Endothelial cell of umbilical vein (primary cell): ENCODE measurements around the gene NT5DC4. TPM values are rescaled to one million over a fixed set of nuclear protein-coding genes. Genes with fewer than 3 reads are reported as not detected.

Experiments used
- BruUV-seq: library from RNA; stranded (reverse); fragments of 400-500 nt; replicated peaks from 2 replicates; lab custom pipeline; 2021; lab: Mats Ljungman, UMichigan
- CTCF ChIA-PET: fragments of 300-600, 350-600 bp; sonication (Branson Sonifier 250); formaldehyde crosslinking; loops from one replicate; lab custom pipeline; 2021; ENCODE audit warnings: antibody characterized with exemption, inconsistent platforms; lab: Charles Lee
- POLR2A ChIA-PET: fragments of 300-600, 350-600 bp; sonication (Branson Sonifier 250); formaldehyde crosslinking; loops from one replicate; lab custom pipeline; 2021; ENCODE audit warnings: antibody characterized with exemption, inconsistent platforms; lab: Charles Lee
- DNase-seq: peaks from one replicate; pipeline ENCODE4 v3.0.0-alpha.2; 2011; ENCODE audit warnings: low read depth, low spot score
- FAIRE-seq: peaks from 2 replicates; lab custom pipeline; 2011; peaks lifted over from hg19 to GRCh38; lab: Jason Lieb, UNC
- H2AFZ ChIP-seq: 2 replicates; pipeline ENCODE4 v1.6.0; 2012; ENCODE audit warnings: low read depth, low read length, control low read depth, inconsistent platforms
- H3K27ac ChIP-seq: 2 replicates; pipeline ENCODE4 v1.5.1; 2011; ENCODE audit warnings: low read depth, mild to moderate bottlenecking, control low read depth, low read length, moderate library complexity; ENCODE audit not compliant: insufficient read depth
- H3K27me3 ChIP-seq, 2 experiments: 2 replicates each; pipeline versions ENCODE4 v1.6.0 to v1.6.1; 2011; ENCODE audit warnings: low read length in 2 of 2, mixed read lengths in 1 of 2; ENCODE audit not compliant: control insufficient read depth in 2 of 2, insufficient read depth in 2 of 2
- H3K36me3 ChIP-seq, 2 experiments: 2 replicates in 1 of 2; 3 replicates in 1 of 2; pipeline ENCODE4 v1.5.1; 2011; ENCODE audit warnings: low read length in 2 of 2, mild to moderate bottlenecking in 1 of 2, moderate library complexity in 1 of 2; ENCODE audit not compliant: control insufficient read depth in 2 of 2, insufficient read depth in 2 of 2; ENCODE audit errors: extremely low read depth in 1 of 2
- H3K4me1 ChIP-seq: 3 replicates; pipeline ENCODE4 v1.5.1; 2011; ENCODE audit warnings: mild to moderate bottlenecking, low read length; ENCODE audit not compliant: control insufficient read depth, insufficient read depth; ENCODE audit errors: extremely low read depth
- H3K4me2 ChIP-seq: 2 replicates; pipeline ENCODE4 v1.6.1; 2011; ENCODE audit warnings: low read length, control low read depth, mixed read lengths; ENCODE audit not compliant: insufficient read depth
- H3K4me3 ChIP-seq, 3 experiments: fragments of 200-600 bp in 1 of 3; sonication (generic), shearing (Covaris generic) in 1 of 3; replicated peaks in 1 of 3; 2 replicates each; pipeline ENCODE4 v1.5.1; 2011 to 2016; ENCODE audit warnings: control low read depth in 3 of 3, low read length in 3 of 3, mild to moderate bottlenecking in 2 of 3, inconsistent platforms in 1 of 3, low read depth in 1 of 3, moderate library complexity in 1 of 3; ENCODE audit not compliant: insufficient read depth in 1 of 3
- H3K79me2 ChIP-seq: 2 replicates; pipeline ENCODE4 v1.6.0; 2012; ENCODE audit warnings: low read length, inconsistent platforms; ENCODE audit not compliant: control insufficient read depth, insufficient read depth
- H3K9ac ChIP-seq: replicated peaks from 2 replicates; pipeline ENCODE3; 2011; ENCODE audit warnings: low read length, control low read depth; ENCODE audit not compliant: insufficient read depth; ENCODE audit errors: extremely low read depth
- H3K9me1 ChIP-seq: replicated peaks from 3 replicates; pipeline ENCODE4 v1.6.0; 2011; ENCODE audit warnings: mild to moderate bottlenecking, low read length; ENCODE audit not compliant: control insufficient read depth, insufficient read depth; ENCODE audit errors: extremely low read depth
- H3K9me3 ChIP-seq: replicated peaks from 2 replicates; pipeline ENCODE4 v1.5.1; 2012; ENCODE audit warnings: low read length, inconsistent platforms; ENCODE audit not compliant: control insufficient read depth, insufficient read depth
- H4K20me1 ChIP-seq: replicated peaks from 2 replicates; pipeline ENCODE3; 2011; ENCODE audit warnings: mild to moderate bottlenecking, low read length; ENCODE audit not compliant: control insufficient read depth, insufficient read depth; ENCODE audit errors: extremely low read depth
- EZH2 ChIP-seq: IDR thresholded peaks from 2 replicates; pipeline ENCODE4 v1.6.1; 2012; ENCODE audit warnings: borderline replicate concordance, low read depth, mild to moderate bottlenecking, moderate library complexity, low read length, inconsistent platforms; ENCODE audit not compliant: severe bottlenecking
- JUN ChIP-seq: IDR thresholded peaks from 2 replicates; pipeline ENCODE4 v1.6.1; 2011; ENCODE audit warnings: borderline replicate concordance, low read depth; ENCODE audit not compliant: insufficient read length, insufficient read depth
- POLR2A ChIP-seq: IDR thresholded peaks from 2 replicates; pipeline ENCODE4 v1.6.1; 2012; ENCODE audit warnings: low read depth, mild to moderate bottlenecking, control low read depth, low read length
- dilution Hi-C: fragments of 300-500 bp; cut with MboI; formaldehyde crosslinking; loops from one replicate; pipeline ENCODE4 v1.15.0; 2019; ENCODE audit warnings: low sequenced_read_pairs; ENCODE audit not compliant: extremely low pct_ligation_motif_present
- intact Hi-C: fragments of 100-400 bp; cut with micrococcal nuclease; formaldehyde crosslinking; loops from one replicate; pipeline ENCODE4 v1.10.0; 2022
- polyA plus RNA-seq, 4 experiments: library from polyadenylated mRNA; depleted of rRNA in 3 of 4; stranded (reverse) in 3 of 4; unstranded in 1 of 4; fragments of >200 nt; gene quantifications; 2 replicates each; pipeline versions ENCODE4 v1.2.1 to v1.2.3, GENCODE V29; 2011 to 2012; ENCODE audit warnings: missing spikeins in 1 of 4
- total RNA-seq: library from RNA; stranded (reverse); gene quantifications from 2 replicates; pipeline ENCODE4 v1.2.3, GENCODE V29; 2021
- TF ChIP-seq, protein P1 (sequence below): IDR thresholded peaks from 2 replicates; pipeline ENCODE4 v1.6.1; 2011; ENCODE audit not compliant: insufficient read depth, insufficient read length
- TF ChIP-seq, protein P2 (sequence below), 2 donors: IDR thresholded peaks; 1 replicate in 1 of 2; 2 replicates in 1 of 2; pipeline ENCODE4 v1.5.1; 2011; ENCODE audit warnings: low read length in 2 of 2, mild to moderate bottlenecking in 2 of 2, moderate library complexity in 2 of 2, control low read depth in 1 of 2, inconsistent platforms in 1 of 2, low read depth in 1 of 2; ENCODE audit not compliant: insufficient read depth in 1 of 2; ENCODE audit errors: extremely low read depth in 1 of 2

The NT5DC4 gene
- total and polyA plus RNA-seq, 2 donors (not counting 3 experiments of a cell fraction or from before 2014, with no cell fraction given), result not detected

DNA sequence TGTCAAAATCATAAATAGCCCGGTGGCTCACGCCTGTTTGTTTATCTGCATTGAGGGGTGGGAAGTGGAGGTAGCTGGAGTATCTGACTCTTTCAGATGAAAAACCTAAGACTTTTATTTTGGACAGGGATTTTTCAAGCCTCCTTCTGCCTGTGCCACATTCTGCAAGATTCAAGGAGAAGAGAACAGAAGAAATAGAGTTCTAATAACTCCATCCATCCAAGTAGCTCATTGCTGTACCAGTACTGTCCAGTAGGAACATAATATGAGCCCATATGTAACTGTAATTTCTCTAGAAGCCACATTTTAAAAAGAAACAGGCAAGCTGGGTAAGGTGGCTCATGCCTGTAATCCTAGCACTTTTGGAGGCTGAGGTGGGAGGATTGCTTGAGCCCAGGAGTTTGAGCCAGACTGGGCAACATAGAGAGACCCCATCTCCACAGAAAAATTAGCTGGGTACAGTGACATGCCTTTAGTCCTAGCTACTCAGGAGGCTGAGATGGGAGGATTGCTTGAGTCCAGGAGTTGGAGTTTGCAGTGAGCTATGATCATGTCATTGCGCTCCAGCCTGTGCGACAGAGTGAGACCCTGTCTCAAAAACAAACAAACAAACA is 35.4 kb upstream of the NT5DC4 start:
- Histone ChIP-seq H3K36me3 (no peaks in the 10 kb centered on the region), H3K4me2 (no peak overlapping the region), H3K9ac (no peak overlapping the region), H3K9me3 (no peaks in the 10 kb centered on the region), H3K9me1 (no peaks in the 10 kb centered on the region), H3K79me2 (no peaks in the 10 kb centered on the region), H3K4me3 (no peak overlapping the region), H3K27ac (no peak overlapping the region), H4K20me1 (no peaks in the 10 kb centered on the region), H3K4me1 (peaks cover 27% of the 10 kb centered on the region), H2AFZ (no peak overlapping the region), H3K27me3 (no peaks in the 10 kb centered on the region)
- FAIRE-seq (no peak), DNase-seq (no peak)
- ChIA-PET CTCF (interaction anchor here (0.6 to 4.1 kb wide), 17 partner anchors 9 to 100 kb away, joined by 3 to 27 read pairs (median 5); no protein-coding TSS in a partner anchor), POLR2A (no interaction called here)
- intact Hi-C loops (no loop called here), dilution Hi-C loops (no loop called here)
- no TSS peak for BruUV-seq
- TF ChIP-seq JUN (no peak), POLR2A (no peak), EZH2 (no peak)
- TF ChIP-seq, protein P1, sequence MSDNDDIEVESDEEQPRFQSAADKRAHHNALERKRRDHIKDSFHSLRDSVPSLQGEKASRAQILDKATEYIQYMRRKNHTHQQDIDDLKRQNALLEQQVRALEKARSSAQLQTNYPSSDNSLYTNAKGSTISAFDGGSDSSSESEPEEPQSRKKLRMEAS, result no peak
- TF ChIP-seq, protein P2, sequence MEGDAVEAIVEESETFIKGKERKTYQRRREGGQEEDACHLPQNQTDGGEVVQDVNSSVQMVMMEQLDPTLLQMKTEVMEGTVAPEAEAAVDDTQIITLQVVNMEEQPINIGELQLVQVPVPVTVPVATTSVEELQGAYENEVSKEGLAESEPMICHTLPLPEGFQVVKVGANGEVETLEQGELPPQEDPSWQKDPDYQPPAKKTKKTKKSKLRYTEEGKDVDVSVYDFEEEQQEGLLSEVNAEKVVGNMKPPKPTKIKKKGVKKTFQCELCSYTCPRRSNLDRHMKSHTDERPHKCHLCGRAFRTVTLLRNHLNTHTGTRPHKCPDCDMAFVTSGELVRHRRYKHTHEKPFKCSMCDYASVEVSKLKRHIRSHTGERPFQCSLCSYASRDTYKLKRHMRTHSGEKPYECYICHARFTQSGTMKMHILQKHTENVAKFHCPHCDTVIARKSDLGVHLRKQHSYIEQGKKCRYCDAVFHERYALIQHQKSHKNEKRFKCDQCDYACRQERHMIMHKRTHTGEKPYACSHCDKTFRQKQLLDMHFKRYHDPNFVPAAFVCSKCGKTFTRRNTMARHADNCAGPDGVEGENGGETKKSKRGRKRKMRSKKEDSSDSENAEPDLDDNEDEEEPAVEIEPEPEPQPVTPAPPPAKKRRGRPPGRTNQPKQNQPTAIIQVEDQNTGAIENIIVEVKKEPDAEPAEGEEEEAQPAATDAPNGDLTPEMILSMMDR (IDR thresholded peaks at IDR 0.05; ENCODE audit: extremely low read depth in 1 of 2, insufficient read depth in 1 of 2, low read depth in 1 of 2, low read length in 2 of 2), result peak in 1 of 2 donors; percentile 16
